ENCODE measurements around the gene PTPN20. TPM values are rescaled to one million over a fixed set of nuclear protein-coding genes. Genes with fewer than 3 reads are reported as not detected.

The PTPN20 gene
- polyA plus RNA-seq, 2 of the 4 experiments (the other 2 are of a cell fraction) = 5.3 to 8.1 TPM

- no peak for TF ChIP-seq REST (IDR thresholded peaks at IDR 0.05)
- no peak for TF ChIP-seq NR3C1 (IDR thresholded peaks at IDR 0.05)
- TF ChIP-seq ELK1 (IDR thresholded peaks at IDR 0.05; ENCODE audit: low read depth, low read length) = no peak
- no peak for TF ChIP-seq ZFP36 (IDR thresholded peaks at IDR 0.05; ENCODE audit: borderline replicate concordance, partially characterized antibody)
- TF ChIP-seq NPAS2 (CRISPR knock-in tag; IDR thresholded peaks at IDR 0.05; ENCODE audit: borderline replicate concordance) = no peak
- no peak for TF ChIP-seq GATA3 (IDR thresholded peaks at IDR 0.05; ENCODE audit: borderline replicate concordance)
- TF ChIP-seq POLR2A (IDR thresholded peaks at IDR 0.05; ENCODE audit: low read length) = no peak
- TF ChIP-seq USF2 (IDR thresholded peaks at IDR 0.05) = no peak
These were observed 105.3 kb downstream of the PTPN20 start (continued) for GRCh38 chr10:47016564-47016963.

- WGBS (ENCODE audit: missing lambda C conversion rate) = 40% methylated on average over 2 of the region's 2 CpGs
- no peak for TF ChIP-seq NR3C1 (IDR thresholded peaks at IDR 0.05)
- no peak for TF ChIP-seq MAFK (IDR thresholded peaks at IDR 0.05; ENCODE audit: partially characterized antibody)
- no peak for TF ChIP-seq BCL3 (IDR thresholded peaks at IDR 0.05)
- no peak for TF ChIP-seq RAD21 (conservative IDR thresholded peaks at IDR 0.05 in 1 of 2, IDR thresholded peaks at IDR 0.05 in 1 of 2)
- TF ChIP-seq MAX (IDR thresholded peaks at IDR 0.05) = no peak
- TF ChIP-seq JUN (IDR thresholded peaks at IDR 0.05) = no peak
- TF ChIP-seq CHD2 (IDR thresholded peaks at IDR 0.05; ENCODE audit: low read length, partially characterized antibody) = no peak
- TF ChIP-seq CTCF (IDR thresholded peaks at IDR 0.05) = no peak
- no peak for TF ChIP-seq ELK1 (IDR thresholded peaks at IDR 0.05; ENCODE audit: low read depth, low read length)
- TF ChIP-seq ESRRA (IDR thresholded peaks at IDR 0.05; ENCODE audit: borderline replicate concordance, low read length) = no peak
- no peak for TF ChIP-seq JUNB (IDR thresholded peaks at IDR 0.05)
- no peak for TF ChIP-seq ZFP36 (IDR thresholded peaks at IDR 0.05; ENCODE audit: borderline replicate concordance, partially characterized antibody)
- TF ChIP-seq SREBF2 (IDR thresholded peaks at IDR 0.05) = no peak
- TF ChIP-seq PBX3 (IDR thresholded peaks at IDR 0.05) = no peak
- no peak for TF ChIP-seq TFCP2L1 (CRISPR knock-in tag; IDR thresholded peaks at IDR 0.05)
- H3K4me2 ChIP-seq = no peak overlapping the region
- ATAC-seq (no peak), DNase-seq (ENCODE audit: low read depth in 1 of 2, low spot score in 1 of 2) (no peak), FAIRE-seq (no peak)
- POLR2A ChIA-PET = no interaction called here
- CTCF ChIA-PET = interaction anchor here (0.7 to 1.2 kb wide), 3 partner anchors 14 to 323 kb away, joined by 3 read pairs; no protein-coding TSS in a partner anchor
- H3K9me3 ChIP-seq = 0 out of 3 replicates have a peak, but pooled peaks cover 4% of the 10 kb centered on the region
- no peaks in the 10 kb centered on the region for H3K4me1 ChIP-seq
- H3K27ac ChIP-seq = no peak overlapping the region
- H3K4me3 ChIP-seq = no peak overlapping the region
These were observed 107.0 kb downstream of the PTPN20 start for GRCh38 chr10:47018026-47018735.
